Activated CD4-positive, alpha-beta memory T cell treated with anti-CD3 and anti-CD28 coated beads, Interleukin-2, amount 10 ng/mL, durations not matched to agents 7 days and 5 days (primary cell): ENCODE data around the gene HORMAD2. TPM values are rescaled to one million over a fixed set of nuclear protein-coding genes. Genes with fewer than 3 reads are reported as not detected.
A peak's percentile ranks its signal among the peaks of the same experiment; 100 is the strongest.

Experiments used
- CTCF ChIA-PET: fragments of 350-600 bp; sonication (Branson Sonifier 250); formaldehyde crosslinking; loops from one replicate; lab custom pipeline; 2021; ENCODE audit warnings: antibody characterized with exemption, inconsistent platforms; lab: Charles Lee
- POLR2A ChIA-PET: fragments of 350-600 bp; sonication (Branson Sonifier 250); formaldehyde crosslinking; loops from one replicate; lab custom pipeline; 2021; ENCODE audit warnings: antibody characterized with exemption; lab: Charles Lee
- DNase-seq: peaks from one replicate; pipeline ENCODE4 v3.0.0-alpha.2; 2020
- H3K27ac Mint-ChIP-seq: one replicate; pipeline ENCODE4 v1.8.0; 2021; ENCODE audit warnings: mild to moderate bottlenecking, mixed read lengths
- H3K27me3 Mint-ChIP-seq: one replicate; pipeline ENCODE4 v1.8.0; 2021; ENCODE audit warnings: mixed read lengths
- H3K36me3 Mint-ChIP-seq: one replicate; pipeline ENCODE4 v1.8.0; 2021; ENCODE audit warnings: low read depth, mixed read lengths
- H3K4me1 Mint-ChIP-seq: one replicate; pipeline ENCODE4 v1.8.0; 2021; ENCODE audit warnings: mixed read lengths
- H3K4me3 Mint-ChIP-seq: one replicate; pipeline ENCODE4 v1.8.0; 2021; ENCODE audit warnings: mild to moderate bottlenecking, mixed read lengths
- H3K9me3 Mint-ChIP-seq: one replicate; pipeline ENCODE4 v1.8.0; 2021; ENCODE audit warnings: mixed read lengths
- total RNA-seq, 2 experiments: library from RNA; stranded (reverse); gene quantifications; one replicate each; pipeline ENCODE4 v1.2.3, GENCODE V29; 2021

Gene HORMAD2
- total RNA-seq, 2 experiments from 2014 or later, result 0.23 TPM; not detected in 1

DNA sequence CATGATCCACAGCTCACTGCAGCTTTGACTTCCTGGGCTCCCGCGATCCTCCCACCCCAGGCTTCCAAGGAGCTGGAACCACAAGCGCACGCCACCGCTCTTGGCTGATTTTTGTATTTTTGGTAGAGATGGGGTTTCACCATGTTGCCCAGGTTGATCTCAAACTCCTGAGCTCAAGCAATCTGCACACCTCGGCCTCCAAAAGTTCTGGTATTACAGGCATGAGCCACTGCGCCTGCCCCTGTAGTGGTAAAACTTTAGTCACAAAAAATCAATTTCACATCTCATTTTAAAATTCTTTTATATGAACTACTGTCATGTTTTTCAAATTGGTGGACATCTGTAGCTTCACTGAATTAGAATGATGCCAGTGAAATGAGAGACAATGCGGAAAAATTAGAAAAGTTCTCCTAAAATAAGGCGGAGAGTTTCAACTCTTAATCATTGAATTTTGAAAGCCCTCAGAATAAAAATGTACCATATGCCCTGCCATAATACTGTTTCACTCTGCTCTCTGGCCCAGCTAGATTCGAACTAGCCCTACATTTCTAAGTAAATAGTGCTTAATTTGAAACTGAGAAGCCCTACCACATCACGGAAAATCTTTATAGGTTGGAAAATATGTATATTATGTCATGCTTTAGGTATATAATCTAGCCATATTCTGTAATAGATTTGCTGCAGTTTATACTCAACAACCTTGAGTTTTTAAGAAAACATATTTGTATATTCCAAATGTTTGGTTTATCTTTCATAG is 78.7 kb downstream of the HORMAD2 start:
- Mint-ChIP-seq H3K4me3 (peak overlapping the region; percentile 8), H3K36me3 (peaks cover 7% of the 10 kb centered on the region), H3K9me3 (no peaks in the 10 kb centered on the region), H3K27me3 (no peaks in the 10 kb centered on the region), H3K4me1 (peaks cover 68% of the 10 kb centered on the region), H3K27ac (peak overlapping the region; percentile 91)
- ChIA-PET POLR2A (interaction anchor here (0.7 to 3.4 kb wide), 9 partner anchors 9 to 147 kb away, joined by 3 to 21 read pairs (median 5); no protein-coding TSS in a partner anchor), CTCF (interaction anchor here (0.9 to 1.6 kb wide), 4 partner anchors 9 to 51 kb away, joined by 3 to 4 read pairs (median 4); no protein-coding TSS in a partner anchor)
- no peak for DNase-seq

GRCh38 chr22:30159561-30160353 is 79.5 kb downstream of the HORMAD2 start:
- Mint-ChIP-seq H3K4me1 (peaks cover 66% of the 10 kb centered on the region), H3K27me3 (no peaks in the 10 kb centered on the region), H3K27ac (peak overlapping the region; percentile 91), H3K36me3 (peaks cover 7% of the 10 kb centered on the region), H3K9me3 (no peaks in the 10 kb centered on the region), H3K4me3 (no peak overlapping the region)
- ChIA-PET POLR2A (interaction anchor here (0.7 to 3.4 kb wide), 13 partner anchors 9 to 265 kb away, joined by 3 to 21 read pairs (median 5); no protein-coding TSS in a partner anchor), CTCF (interaction anchor here (0.7 to 1.6 kb wide), 9 partner anchors 8 to 60 kb away, joined by 3 to 4 read pairs (median 3); no protein-coding TSS in a partner anchor)
- no peak for DNase-seq

GRCh38 chr22:30161051-30161469 is 80.8 kb downstream of the HORMAD2 start:
- ChIA-PET CTCF (interaction anchor here (0.7 to 1.5 kb wide), 4 partner anchors 15 to 53 kb away, joined by 3 to 4 read pairs (median 4); no protein-coding TSS in a partner anchor), POLR2A (interaction anchor here (0.7 to 2.1 kb wide), 6 partner anchors 15 to 765 kb away, joined by 3 to 10 read pairs (median 4); no protein-coding TSS in a partner anchor)
- H3K4me3 Mint-ChIP-seq, result no peak overlapping the region

GRCh38 chr22:30167296-30167695 is 87.0 kb downstream of the HORMAD2 start:
- Mint-ChIP-seq H3K27me3 (no peaks in the 10 kb centered on the region), H3K27ac (no peak overlapping the region), H3K9me3 (no peaks in the 10 kb centered on the region), H3K4me3 (no peak overlapping the region), H3K36me3 (no peaks in the 10 kb centered on the region), H3K4me1 (peaks cover 25% of the 10 kb centered on the region)
- POLR2A ChIA-PET, result interaction anchor here (0.7 to 2.4 kb wide), 9 partner anchors 9 to 70 kb away, joined by 3 to 21 read pairs (median 5); no protein-coding TSS in a partner anchor
- DNase-seq, result no peak
- CTCF ChIA-PET, result interaction anchor here (0.9 to 2.2 kb wide), 2 partner anchors 8 to 11 kb away, joined by 3 to 6 read pairs; no protein-coding TSS in a partner anchor

More at GRCh38 chr22:30161051-30161469, 80.8 kb downstream of the HORMAD2 start:
- H3K27me3 Mint-ChIP-seq, result no peaks in the 10 kb centered on the region
- no peak for DNase-seq
- no peaks in the 10 kb centered on the region for H3K9me3 Mint-ChIP-seq
- peaks cover 4% of the 10 kb centered on the region for H3K36me3 Mint-ChIP-seq
- peaks cover 62% of the 10 kb centered on the region for H3K4me1 Mint-ChIP-seq
- peak overlapping the region; percentile 91 for H3K27ac Mint-ChIP-seq

GRCh38 chr22:30167734-30168133 is 87.5 kb downstream of the HORMAD2 start:
- CTCF ChIA-PET, result interaction anchor here (0.9 to 2.2 kb wide), 2 partner anchors 9 to 10 kb away, joined by 3 to 6 read pairs; no protein-coding TSS in a partner anchor
- H3K4me1 Mint-ChIP-seq, result peaks cover 25% of the 10 kb centered on the region

DNA sequence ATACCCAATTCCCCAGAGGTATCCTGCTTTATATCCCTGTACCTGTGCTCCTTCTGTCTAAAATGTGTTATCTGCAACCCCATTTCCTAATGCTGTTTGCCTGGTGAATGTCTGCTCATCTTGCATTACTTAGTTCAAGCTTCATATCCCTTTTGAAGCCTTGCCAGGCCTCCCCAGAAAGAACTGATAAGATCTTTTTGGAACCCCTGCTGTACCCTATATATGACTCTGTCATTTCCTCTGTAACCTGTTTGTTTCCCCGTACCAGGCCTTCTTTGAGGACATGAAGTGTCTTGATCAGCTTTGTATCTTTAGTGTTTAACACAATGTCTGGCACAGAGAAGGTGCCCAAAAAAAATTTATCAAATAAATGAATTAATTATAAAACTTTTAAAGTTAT is 88.7 kb downstream of the HORMAD2 start:
- CTCF ChIA-PET, result interaction anchor here (0.8 to 1.5 kb wide), 2 partner anchors 17 to 61 kb away, joined by 3 read pairs; no protein-coding TSS in a partner anchor
- no peak overlapping the region for H3K4me3 Mint-ChIP-seq
- POLR2A ChIA-PET, result interaction anchor here (0.8 to 2.4 kb wide), 16 partner anchors 9 to 99 kb away, joined by 3 to 21 read pairs (median 6); partner anchors contain the start of gene LIF

More at GRCh38 chr22:30167734-30168133, 87.5 kb downstream of the HORMAD2 start:
- POLR2A ChIA-PET, result interaction anchor here (0.7 to 2.4 kb wide), 10 partner anchors 9 to 78 kb away, joined by 3 to 21 read pairs (median 6); partner anchors contain the start of gene LIF
- H3K9me3 Mint-ChIP-seq, result no peaks in the 10 kb centered on the region
- no peak overlapping the region for H3K27ac Mint-ChIP-seq
- no peaks in the 10 kb centered on the region for H3K27me3 Mint-ChIP-seq
- no peak overlapping the region for H3K4me3 Mint-ChIP-seq
- no peaks in the 10 kb centered on the region for H3K36me3 Mint-ChIP-seq
- no peak for DNase-seq

GRCh38 chr22:30170129-30170528 is 89.9 kb downstream of the HORMAD2 start:
- H3K4me1 Mint-ChIP-seq, result peaks cover 26% of the 10 kb centered on the region
- CTCF ChIA-PET, result interaction anchor here (0.9 kb wide), 1 partner anchor 16 kb away, joined by 3 read pairs; no protein-coding TSS in a partner anchor
- POLR2A ChIA-PET, result interaction anchor here (1.0 to 1.9 kb wide), 2 partner anchors 12 to 74 kb away, joined by 3 to 7 read pairs; no protein-coding TSS in a partner anchor
- no peak overlapping the region for H3K27ac Mint-ChIP-seq
- H3K36me3 Mint-ChIP-seq, result peaks cover 9% of the 10 kb centered on the region
- H3K27me3 Mint-ChIP-seq, result no peaks in the 10 kb centered on the region
- H3K4me3 Mint-ChIP-seq, result no peak overlapping the region
- H3K9me3 Mint-ChIP-seq, result peaks cover 5% of the 10 kb centered on the region
- DNase-seq, result no peak

More for the DNA sequence above, 88.7 kb downstream of the HORMAD2 start:
- no peak overlapping the region for H3K27ac Mint-ChIP-seq
- H3K36me3 Mint-ChIP-seq, result peaks cover 9% of the 10 kb centered on the region
- no peaks in the 10 kb centered on the region for H3K27me3 Mint-ChIP-seq
- no peak for DNase-seq
- H3K9me3 Mint-ChIP-seq, result peaks cover 5% of the 10 kb centered on the region
- peaks cover 30% of the 10 kb centered on the region for H3K4me1 Mint-ChIP-seq

DNA sequence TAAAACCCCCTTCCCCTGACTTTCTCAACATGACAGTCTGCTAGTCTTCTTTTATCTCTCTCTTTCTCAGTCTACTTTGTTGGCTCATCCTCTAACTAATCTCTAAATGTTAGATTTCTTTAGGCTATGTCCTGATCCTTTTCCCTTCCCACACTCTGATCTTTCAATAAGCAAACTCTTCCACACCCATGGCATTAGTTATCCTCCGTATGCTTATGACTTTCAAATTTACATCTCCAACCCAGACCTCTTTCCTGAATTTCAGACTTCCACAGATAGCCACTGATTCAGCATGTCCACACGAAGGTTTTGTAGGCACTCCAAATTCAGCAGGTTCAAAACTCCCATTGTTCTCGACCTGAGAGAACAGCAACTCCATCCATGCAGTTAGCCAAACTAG is 90.7 kb downstream of the HORMAD2 start:
- Mint-ChIP-seq H3K36me3 (peaks cover 9% of the 10 kb centered on the region), H3K4me1 (peaks cover 32% of the 10 kb centered on the region), H3K27ac (no peak overlapping the region), H3K27me3 (no peaks in the 10 kb centered on the region), H3K4me3 (no peak overlapping the region), H3K9me3 (peaks cover 5% of the 10 kb centered on the region)
- POLR2A ChIA-PET, result interaction anchor here (1.0 kb wide), 1 partner anchor 11 kb away, joined by 3 read pairs; no protein-coding TSS in a partner anchor
- no peak for DNase-seq
- CTCF ChIA-PET, result interaction anchor here (0.9 kb wide), 1 partner anchor 15 kb away, joined by 3 read pairs; no protein-coding TSS in a partner anchor

DNA sequence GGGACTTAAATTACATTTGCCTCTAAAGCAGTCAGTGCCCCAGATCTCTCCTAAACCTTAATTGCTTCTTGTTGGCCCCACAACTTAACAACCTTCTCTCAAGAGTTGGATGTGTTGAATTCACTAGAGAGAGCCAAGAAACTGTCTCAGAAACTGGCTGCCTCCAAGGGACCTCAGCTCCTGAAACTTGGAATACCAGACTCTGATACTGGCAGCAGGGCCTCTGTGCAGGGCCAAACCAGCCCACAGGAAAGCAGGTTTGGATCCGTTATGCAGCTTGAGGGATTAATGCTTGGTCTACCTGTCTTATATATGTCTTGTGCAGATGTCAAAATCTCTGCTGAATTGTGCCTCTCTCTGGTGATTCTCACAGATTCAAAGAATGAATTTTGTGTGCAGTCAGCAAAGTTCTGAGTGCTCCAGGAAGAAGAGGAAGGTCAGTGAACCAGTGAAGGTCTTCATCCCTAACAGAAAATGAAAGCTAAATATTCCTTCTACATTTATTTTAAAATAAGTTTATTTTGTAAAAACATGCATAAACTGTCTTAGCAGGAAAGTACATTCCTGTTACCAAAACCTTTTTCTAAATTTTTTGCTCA is 95.5 kb downstream of the HORMAD2 start:
- no peaks in the 10 kb centered on the region for H3K27me3 Mint-ChIP-seq
- H3K27ac Mint-ChIP-seq, result peak overlapping the region; percentile 65
- H3K4me1 Mint-ChIP-seq, result peaks cover 62% of the 10 kb centered on the region
- H3K4me3 Mint-ChIP-seq, result no peak overlapping the region
- POLR2A ChIA-PET, result interaction anchor here (0.6 to 1.7 kb wide), 8 partner anchors 8 to 92 kb away, joined by 3 to 7 read pairs (median 3); no protein-coding TSS in a partner anchor
- peaks cover 12% of the 10 kb centered on the region for H3K36me3 Mint-ChIP-seq
- CTCF ChIA-PET, result interaction anchor here (1.0 to 1.3 kb wide), 3 partner anchors 15 to 68 kb away, joined by 3 to 4 read pairs (median 4); no protein-coding TSS in a partner anchor
- peaks cover 5% of the 10 kb centered on the region for H3K9me3 Mint-ChIP-seq
- DNase-seq, result no peak

DNA sequence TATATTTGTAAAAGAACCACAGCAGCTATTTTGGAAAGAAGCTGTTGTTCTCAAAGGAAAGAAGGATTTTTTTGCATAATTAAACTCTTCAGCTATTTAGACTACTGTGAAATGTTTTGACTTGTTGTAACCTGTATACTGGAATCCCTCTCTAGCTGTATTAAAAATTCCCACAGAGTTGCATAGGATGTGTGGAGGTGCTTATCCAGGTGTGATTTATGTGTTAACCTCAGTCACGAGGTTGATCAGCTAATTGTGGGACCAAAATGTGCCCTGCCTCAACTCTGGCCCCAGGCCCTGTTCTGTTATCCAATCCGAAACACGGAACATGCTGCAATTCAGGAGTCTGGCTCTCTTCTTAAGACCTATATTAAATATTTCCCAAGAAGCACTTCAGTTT is 96.2 kb downstream of the HORMAD2 start:
- ChIA-PET CTCF (interaction anchor here (1.0 to 1.3 kb wide), 3 partner anchors 15 to 68 kb away, joined by 3 to 4 read pairs (median 4); no protein-coding TSS in a partner anchor), POLR2A (interaction anchor here (0.6 to 1.7 kb wide), 8 partner anchors 9 to 91 kb away, joined by 3 to 7 read pairs (median 3); no protein-coding TSS in a partner anchor)
- Mint-ChIP-seq H3K27ac (peak overlapping the region; percentile 65), H3K9me3 (peaks cover 5% of the 10 kb centered on the region), H3K4me1 (peaks cover 68% of the 10 kb centered on the region), H3K4me3 (no peak overlapping the region), H3K27me3 (no peaks in the 10 kb centered on the region), H3K36me3 (peaks cover 12% of the 10 kb centered on the region)
- no peak for DNase-seq
